Stimulated activated CD8-positive, alpha-beta memory T cell treated with anti-CD3 and anti-CD28 coated beads, Interleukin-7, amount 100 ng/mL, for 1 hour (primary cell): ENCODE data around the gene UNC13B.
A peak's percentile ranks its signal among the peaks of the same experiment; 100 is the strongest.
"Not testable (repeated sequence)": the region's sequence is repeated elsewhere in the genome, so short reads cannot be mapped to it uniquely, and the experiment has no call there.

Source experiments
- DNase-seq, 2 donors: peaks; one replicate each; pipeline ENCODE4 v3.0.0-alpha.2; 2020; ENCODE audit warnings: low read depth in 2 of 2

Gene UNC13B

GRCh38 chr9:35161713-35162604 is at the start of gene UNC13B:
Gene UNC13B (plus strand): TSS chr9:35162009. CDS start chr9:35162284, 275 bp downstream.
- DNase-seq = peak; percentile 39 to 57

DNA sequence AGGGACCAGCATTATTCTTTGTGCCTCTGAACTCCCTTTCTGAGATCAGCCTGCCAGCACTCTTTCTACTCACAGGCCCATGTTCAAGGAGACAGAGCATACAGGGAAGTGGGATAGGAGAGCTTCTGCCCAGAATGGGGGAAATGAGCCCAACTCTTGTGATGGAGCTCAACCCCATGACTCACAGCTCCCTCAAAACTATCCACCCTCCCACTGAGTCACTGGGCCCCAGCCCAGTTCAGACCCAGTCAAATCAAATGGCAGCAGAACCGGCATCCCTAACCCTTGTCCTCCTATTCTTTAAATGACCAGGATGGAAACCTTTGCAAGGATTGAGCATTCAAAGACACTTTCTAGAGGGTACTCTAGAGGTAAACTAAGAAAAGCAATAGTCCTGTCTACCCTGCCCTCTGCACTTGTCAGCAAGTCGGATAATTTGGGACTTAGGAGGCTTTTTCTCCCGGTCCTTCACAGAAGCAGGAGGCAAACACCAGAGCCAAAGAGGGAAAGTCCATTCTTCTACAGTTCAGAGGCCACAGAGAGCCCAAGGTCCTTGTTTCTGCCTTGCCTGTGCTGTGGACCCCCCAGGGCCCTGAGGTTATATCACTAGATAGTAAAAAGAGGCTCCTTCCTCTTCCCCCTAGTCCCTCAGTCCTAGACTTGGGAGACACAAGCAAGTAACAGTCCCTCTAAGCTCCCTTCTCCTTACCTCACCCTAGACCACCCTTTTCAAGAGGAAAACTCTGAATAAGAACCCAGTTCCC is 49.4 kb upstream of the UNC13B start:
- no peak for DNase-seq

- DNase-seq = no peak
These were observed 47.5 kb upstream of the UNC13B start for GRCh38 chr9:35114113-35114839.

DNA sequence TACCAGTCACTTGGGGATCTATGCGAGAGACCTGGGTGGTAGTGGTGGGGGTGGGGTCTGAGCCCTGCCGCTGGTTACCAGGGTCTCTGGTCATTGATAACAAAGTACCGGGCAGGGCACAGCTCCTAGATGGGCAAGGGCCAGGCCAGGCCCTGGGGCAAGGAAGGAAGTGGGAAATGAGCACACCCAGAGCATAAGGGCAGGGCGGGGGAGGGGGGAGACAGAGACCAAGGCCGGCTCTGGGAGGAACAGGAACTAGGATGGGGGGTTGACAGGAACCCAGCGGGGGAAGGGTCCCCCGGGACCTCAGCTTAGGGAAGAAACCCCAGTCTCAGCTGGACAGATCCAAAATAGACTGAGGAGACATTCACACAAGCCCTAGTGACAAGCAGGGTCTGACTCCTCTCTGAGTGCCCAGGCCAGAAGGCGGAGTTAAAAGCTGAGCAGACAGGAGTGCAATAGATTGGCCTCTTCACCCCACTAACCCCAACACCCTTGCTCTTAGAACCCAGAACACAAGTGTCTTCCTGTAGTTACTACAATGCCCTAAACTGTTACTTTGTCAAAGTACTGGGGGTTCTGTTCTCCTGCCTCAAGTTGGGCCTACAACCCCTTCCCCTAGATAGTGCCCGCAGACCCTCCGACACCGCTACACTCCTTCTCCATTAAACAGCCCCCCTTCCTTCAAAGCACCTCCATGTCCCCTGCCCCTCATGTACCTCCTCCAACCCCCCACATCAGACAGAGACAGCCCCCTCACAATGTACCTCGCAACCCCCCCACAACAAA is 46.8 kb upstream of the UNC13B start:
- no peak for DNase-seq

GRCh38 chr9:35115680-35116538 is 45.9 kb upstream of the UNC13B start, which contains the start of gene ATOSB:
Gene ATOSB (minus strand): TSS chr9:35115862. CDS start chr9:35108274, 7,588 bp downstream.
- DNase-seq = peak; percentile 79 to 82

DNA sequence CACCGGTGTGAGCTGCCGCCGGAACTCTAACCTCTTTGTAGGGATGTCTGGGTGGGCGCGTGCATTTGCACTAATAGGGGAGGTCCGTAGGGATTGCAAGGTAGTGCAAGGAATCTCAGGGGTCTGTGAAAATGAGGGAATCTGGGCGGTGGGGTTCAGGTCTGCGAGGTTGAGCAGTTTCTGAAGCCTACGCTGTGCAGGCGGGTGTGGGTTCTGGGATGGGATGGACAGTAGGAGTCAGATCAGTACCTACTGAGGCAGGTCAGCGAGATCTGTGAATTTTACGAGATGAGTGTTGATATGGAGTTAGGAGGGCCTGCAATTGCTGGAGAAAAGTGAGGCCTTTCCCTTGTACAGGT is 45.3 kb upstream of the UNC13B start:
- DNase-seq = no peak

- peak; percentile 67 to 74 for DNase-seq
These were observed 44.8 kb upstream of the UNC13B start for GRCh38 chr9:35116898-35117551.

DNA sequence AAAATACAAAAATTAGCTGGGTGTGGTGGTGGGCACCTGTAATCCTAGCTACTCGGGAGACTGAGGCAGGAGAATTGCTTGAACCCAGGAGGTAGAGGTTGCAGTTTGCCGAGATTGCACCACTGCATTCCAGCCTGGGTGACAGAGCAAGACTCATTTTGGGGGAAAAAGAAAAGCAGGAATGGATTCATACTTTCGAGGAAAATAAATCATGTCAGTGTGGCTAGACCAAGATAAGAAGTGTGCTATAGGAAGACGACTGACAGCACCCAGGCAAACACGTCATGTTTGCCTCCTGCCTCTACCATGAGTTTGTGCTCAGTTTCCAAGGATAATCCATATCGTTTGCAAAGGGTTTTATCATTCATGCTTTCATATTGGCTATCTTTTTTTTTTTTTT is 26.9 kb upstream of the UNC13B start:
- DNase-seq = no peak

DNA sequence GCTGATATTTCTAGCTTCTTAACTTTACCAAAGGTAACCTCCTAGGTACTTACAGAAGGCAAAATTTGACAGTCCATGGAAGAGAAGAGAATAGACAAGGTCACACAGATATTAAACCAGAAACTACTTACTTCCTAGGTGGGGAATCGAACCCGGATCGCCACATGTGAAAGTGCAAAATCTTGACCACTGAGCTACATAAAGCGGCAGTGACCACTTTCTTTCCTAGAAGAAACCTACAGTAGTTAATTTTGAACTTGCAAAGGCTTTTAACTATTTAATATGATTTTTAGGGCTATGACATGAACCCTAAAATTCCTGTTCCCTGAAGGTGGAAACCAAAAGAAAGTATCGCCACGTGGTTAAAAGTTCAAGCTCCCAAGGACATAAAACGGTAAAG is 25.8 kb upstream of the UNC13B start:
- no peak for DNase-seq

DNA sequence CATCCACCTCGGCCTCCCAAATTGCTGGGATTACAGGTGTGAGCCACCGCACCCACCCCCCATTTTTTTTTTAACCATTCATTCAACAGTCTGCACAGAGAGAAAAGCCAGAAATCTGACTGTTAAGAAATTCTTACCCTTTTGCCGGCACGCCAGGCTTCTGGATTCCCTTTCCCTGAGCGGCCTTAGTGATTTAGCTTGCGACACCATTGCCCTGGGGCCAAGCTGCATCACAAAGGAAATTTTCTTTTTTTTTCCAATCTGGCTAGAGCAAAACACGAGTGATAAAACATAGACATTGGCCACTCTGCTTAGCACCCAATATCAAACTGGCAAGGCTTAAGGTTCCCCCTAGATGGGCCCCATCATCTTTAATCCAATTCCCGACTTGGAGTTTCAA is 24.9 kb upstream of the UNC13B start:
- no peak for DNase-seq

- no peak for DNase-seq
These were observed 21.7 kb upstream of the UNC13B start for GRCh38 chr9:35140093-35140492.

DNA sequence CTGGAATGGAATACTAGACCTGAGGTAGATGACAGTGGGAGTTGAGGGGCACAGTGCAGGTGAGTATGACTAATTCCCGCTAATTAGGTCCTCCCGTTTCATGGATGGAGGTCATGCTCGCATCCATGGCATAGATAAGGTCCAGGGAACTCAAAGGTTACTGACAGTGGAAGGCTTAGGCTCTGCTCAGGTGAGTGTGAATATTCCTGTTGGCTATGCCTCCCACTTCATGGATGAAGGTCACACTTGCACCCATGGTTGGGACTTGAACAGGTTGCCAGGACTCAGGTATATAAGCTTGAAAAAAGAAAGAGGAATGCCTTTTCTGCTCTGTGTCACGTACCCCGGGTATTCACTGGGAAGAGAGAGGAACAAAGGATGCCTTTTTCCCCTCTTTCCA is 19.8 kb upstream of the UNC13B start:
- DNase-seq = no peak

DNA sequence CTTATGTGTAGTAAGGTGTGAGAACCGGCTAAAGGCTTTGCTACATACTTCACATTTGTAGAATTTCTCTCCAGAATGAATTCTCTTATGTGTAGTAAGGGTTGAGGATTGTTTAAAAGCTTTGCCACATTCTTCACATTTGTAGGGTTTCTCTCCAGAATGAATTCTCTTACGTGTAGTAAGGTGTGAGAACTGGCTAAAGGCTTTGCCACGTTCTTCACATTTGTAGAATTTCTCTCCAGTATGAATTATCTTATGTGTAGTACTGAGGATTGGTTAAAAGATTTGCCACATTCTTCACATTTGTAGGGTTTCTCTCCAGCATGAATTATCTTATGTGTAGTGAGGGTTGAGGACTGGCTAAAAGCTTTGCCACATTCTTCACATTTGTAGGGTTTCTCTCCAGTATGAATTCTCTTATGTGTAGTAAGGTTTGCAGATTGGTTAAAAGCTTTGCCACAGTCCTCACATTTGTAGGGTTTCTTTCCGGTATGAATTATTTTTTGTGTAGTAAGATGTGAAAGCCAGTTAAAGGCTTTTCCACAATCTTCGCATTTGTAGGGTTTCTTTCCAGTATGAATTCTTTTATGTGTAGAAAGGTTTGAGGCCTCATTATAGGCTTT is 13.8 kb upstream of the UNC13B start:
- not testable (repeated sequence) for DNase-seq

GRCh38 chr9:35152926-35153325 is 8.9 kb upstream of the UNC13B start:
- no peak for DNase-seq

GRCh38 chr9:35156781-35157180 is 5.0 kb upstream of the UNC13B start:
- DNase-seq = no peak

DNA sequence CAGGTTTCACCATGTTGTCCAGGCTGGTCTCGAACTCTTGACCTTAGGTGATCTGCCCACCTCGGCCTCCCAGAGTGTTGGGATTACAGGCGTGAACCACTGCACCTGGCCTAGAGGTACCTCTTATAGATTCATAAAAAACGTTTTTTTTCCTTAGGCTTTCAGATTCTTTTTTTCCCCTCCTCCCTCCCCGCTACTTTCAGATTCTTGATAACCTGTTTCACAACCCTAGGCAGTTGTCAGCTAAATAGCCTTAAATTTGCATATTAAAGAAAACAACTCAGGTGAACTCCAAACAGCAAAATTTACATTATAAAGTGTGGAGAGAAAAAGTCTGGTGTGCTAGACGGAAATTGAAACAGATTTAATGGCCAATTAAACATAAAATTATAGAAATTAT is 4.0 kb upstream of the UNC13B start:
- not testable (repeated sequence) for DNase-seq

- no peak for DNase-seq
These were observed 3.1 kb upstream of the UNC13B start for GRCh38 chr9:35158501-35159280.

- DNase-seq = no peak
These were observed 951 bp downstream of the UNC13B start for GRCh38 chr9:35162605-35163315.
